Kidney (tissue), 14 donors: Measurements from ENCODE around the gene CA10. TPM values are rescaled to one million over a fixed set of nuclear protein-coding genes. Genes with fewer than 3 reads are reported as not detected.

Experiments
- DNase-seq, 5 donors: peaks; one replicate each; pipeline ENCODE4 v3.0.0-alpha.2; 2013 to 2020
- FAIRE-seq: peaks from 2 replicates; lab custom pipeline; 2012; peaks lifted over from hg19 to GRCh38; lab: Jason Lieb, UNC
- H3K27ac ChIP-seq, 2 donors: one replicate each; pipeline ENCODE4 v1.7.0; 2013; ENCODE audit warnings: low read depth in 2 of 2, low read length in 2 of 2, inconsistent platforms in 1 of 2
- H3K27me3 ChIP-seq: one replicate; pipeline ENCODE4 v1.7.1; 2013; ENCODE audit warnings: low read length, inconsistent platforms; ENCODE audit not compliant: control insufficient read depth, insufficient read depth
- H3K36me3 ChIP-seq, 3 donors: one replicate each; pipeline versions ENCODE4 v1.7.0 to v1.7.1; 2013; ENCODE audit warnings: low read length in 3 of 3, control low read depth in 1 of 3, inconsistent platforms in 1 of 3; ENCODE audit not compliant: insufficient read depth in 3 of 3, control insufficient read depth in 2 of 3
- H3K4me1 ChIP-seq, 3 donors: one replicate each; pipeline versions ENCODE4 v1.7.0 to v1.7.1; 2013; ENCODE audit warnings: low read length in 3 of 3, inconsistent platforms in 1 of 3, low read depth in 1 of 3; ENCODE audit not compliant: control insufficient read depth in 2 of 3, insufficient read depth in 2 of 3
- H3K4me3 ChIP-seq, 3 donors: one replicate each; pipeline versions ENCODE4 v1.7.0 to v1.8.1; 2013; ENCODE audit warnings: low read length in 3 of 3, control low read depth in 1 of 3, inconsistent platforms in 1 of 3
- H3K9ac ChIP-seq, 3 donors: one replicate each; pipeline versions ENCODE4 v1.7.0 to v1.7.1; 2013; ENCODE audit warnings: low read length in 3 of 3, control low read depth in 1 of 3, inconsistent platforms in 1 of 3
- H3K9me3 ChIP-seq, 3 donors: one replicate each; pipeline versions ENCODE4 v1.7.0 to v1.7.1; 2013; ENCODE audit warnings: low read length in 3 of 3, control low read depth in 1 of 3, inconsistent platforms in 1 of 3; ENCODE audit not compliant: control insufficient read depth in 2 of 3, insufficient read depth in 1 of 3
- CTCF ChIP-seq: IDR thresholded peaks from 3 replicates; pipeline ENCODE4 v1.5.1; 2012; ENCODE audit warnings: mild to moderate bottlenecking, moderate library complexity, borderline replicate concordance; ENCODE audit not compliant: insufficient read depth; ENCODE audit errors: extremely low read depth
- intact Hi-C: fragments of 100-400 bp; cut with DNase I; formaldehyde crosslinking; loops from one replicate; pipeline ENCODE4 v1.11.1; 2022
- polyA plus RNA-seq: library from polyadenylated mRNA; stranded (reverse); fragments of 350-450 nt; fragmentation: Illumina TruSeq; extraction: RNeasy Lipid Tissue Mini Kit (QIAGEN cat#74804); gene quantifications from one replicate; pipeline ENCODE4 v1.2.3, GENCODE V29; 2014; ENCODE audit warnings: low read depth, low replicate concordance; ENCODE audit not compliant: insufficient read depth
- total RNA-seq: library from RNA; stranded (reverse); fragmentation: NEBNext Ultra II Directional; extraction: Animal tissue kit (Norgen Biotek cat#: 25700); gene quantifications from one replicate; pipeline ENCODE4 v1.2.1, GENCODE V29; 2021
- donor health status: control.
- donor health status: control.
- donor health status: control.
- donor health status: control.
- donor health status: control.
- donor health status: DM: yes; HTN: yes; CAD: no.
- donor health status: Normal renal cell carcinoma (clear cell type).

CA10 gene
- total and polyA plus RNA-seq, 2 donors from 2014 or later, result 3.7 to 9.8 TPM

GRCh38 chr17:51876986-51877385 is 281.5 kb downstream of the CA10 start:
- H3K9ac ChIP-seq, result no peak overlapping the region
- H3K27me3 ChIP-seq, result no peaks in the 10 kb centered on the region
- H3K36me3 ChIP-seq, result no peaks in the 10 kb centered on the region
- no peak overlapping the region for H3K4me3 ChIP-seq
- intact Hi-C loops, result no loop called here
- no peaks in the 10 kb centered on the region for H3K9me3 ChIP-seq
- no peak overlapping the region for H3K27ac ChIP-seq
- FAIRE-seq, result no peak
- TF ChIP-seq CTCF, result no peak
- DNase-seq, result no peak
- no peaks in the 10 kb centered on the region for H3K4me1 ChIP-seq

GRCh38 chr17:51873302-51873701 is 285.2 kb downstream of the CA10 start:
- H3K9ac ChIP-seq, result no peak overlapping the region
- H3K27me3 ChIP-seq, result no peaks in the 10 kb centered on the region
- no peak overlapping the region for H3K27ac ChIP-seq
- H3K4me3 ChIP-seq, result no peak overlapping the region
- no peaks in the 10 kb centered on the region for H3K4me1 ChIP-seq
- no peak for TF ChIP-seq CTCF
- no peaks in the 10 kb centered on the region for H3K36me3 ChIP-seq
- no peaks in the 10 kb centered on the region for H3K9me3 ChIP-seq
- intact Hi-C loops, result no loop called here
- no peak for FAIRE-seq
- no peak for DNase-seq

- intact Hi-C loops, result no loop called here
- Histone ChIP-seq H3K4me3 (no peak overlapping the region), H3K27ac (no peak overlapping the region), H3K4me1 (no peaks in the 10 kb centered on the region), H3K36me3 (no peaks in the 10 kb centered on the region), H3K9me3 (no peaks in the 10 kb centered on the region), H3K27me3 (no peaks in the 10 kb centered on the region), H3K9ac (no peak overlapping the region)
- DNase-seq (peak in 3 of 5 donors; percentile 27 to 79 (median 57)), FAIRE-seq (no peak)
- TF ChIP-seq CTCF, result no peak
Measured at GRCh38 chr17:51869387-51869786, 289.1 kb downstream of the CA10 start.

- H3K36me3 ChIP-seq, result no peaks in the 10 kb centered on the region
- intact Hi-C loops, result no loop called here
- H3K4me3 ChIP-seq, result no peak overlapping the region
- H3K27ac ChIP-seq, result no peak overlapping the region
- peak in 3 of 5 donors; percentile 58 to 71 (median 58) for DNase-seq
- no peak overlapping the region for H3K9ac ChIP-seq
- TF ChIP-seq CTCF, result peak; percentile 51
- no peaks in the 10 kb centered on the region for H3K9me3 ChIP-seq
- FAIRE-seq, result no peak
- H3K27me3 ChIP-seq, result no peaks in the 10 kb centered on the region
- H3K4me1 ChIP-seq, result no peaks in the 10 kb centered on the region
Measured at GRCh38 chr17:51860954-51861561, 297.5 kb downstream of the CA10 start.
